ENCODE data around the gene RILPL1. TPM values are rescaled to one million over a fixed set of nuclear protein-coding genes. Genes with fewer than 3 reads are reported as not detected.

RILPL1 gene
- total and polyA plus RNA-seq, 10 of the 15 experiments (the other 5 are each of a cell fraction or from before 2014, with no cell fraction given): 0.05 to 0.61 (median 0.25) TPM

- Histone ChIP-seq H3K9me3 (replicated peaks; ENCODE audit: control insufficient read depth, insufficient read depth, low read length) (no peaks in the 10 kb centered on the region), H3K4me3 (no peak overlapping the region), H3K4me1 (ENCODE audit: control insufficient read depth, insufficient read depth, low read length) (no peaks in the 10 kb centered on the region), H3K79me2 (ENCODE audit: control insufficient read depth, insufficient read depth, low read length) (no peaks in the 10 kb centered on the region), H3K4me2 (ENCODE audit: control insufficient read depth, insufficient read depth) (no peak overlapping the region), H3K36me3 (ENCODE audit: control insufficient read depth in 2 of 2, insufficient read depth in 2 of 2, low read length in 1 of 2) (no peaks in the 10 kb centered on the region), H2AFZ (ENCODE audit: control insufficient read depth, low read depth, low read length) (no peak overlapping the region), H4K20me1 (ENCODE audit: control insufficient read depth, insufficient read depth) (no peaks in the 10 kb centered on the region), H3K9ac (ENCODE audit: control insufficient read depth, insufficient read depth, low read length) (no peak overlapping the region), H3K27me3 (replicated peaks in 1 of 2; ENCODE audit: control insufficient read depth in 2 of 2, insufficient read depth in 2 of 2, low read length in 1 of 2) (no peaks in the 10 kb centered on the region), H3K27ac (ENCODE audit: control insufficient read depth, insufficient read depth) (no peak overlapping the region)
- in situ Hi-C loops (cut with MboI) (no loop called here), intact Hi-C loops (cut with micrococcal nuclease; ENCODE audit: unreplicated experiment) (no loop called here)
- WGBS (ENCODE audit: insufficient coverage, insufficient replicate concordance, low lambda C conversion rate, missing lambda C conversion rate): 98% methylated on average over 7 of the region's 7 CpGs
- no peak for FAIRE-seq
- ATAC-seq: no peak
- ChIA-PET RAD21 (ENCODE audit: unreplicated experiment) (no interaction called here), SMC1A (ENCODE audit: uncharacterized antibody, unreplicated experiment) (interaction anchor here (0.6 kb wide), 1 partner anchor 68 kb away, joined by 3 read pairs; no protein-coding TSS in a partner anchor), CTCF (interaction anchor here (0.6 to 1.6 kb wide), 2 partner anchors 11 to 885 kb away, joined by 3 read pairs; no protein-coding TSS in a partner anchor), POLR2A (interaction anchor here (0.6 kb wide), 1 partner anchor 98 kb away, joined by 6 read pairs; no protein-coding TSS in a partner anchor)
- DNase-seq (ENCODE audit: low read depth, low spot score): no peak
- no TSS peak for BruUV-seq (replicated peaks)
- TF ChIP-seq GABPA (IDR thresholded peaks at IDR 0.05; ENCODE audit: low read depth): no peak
- no peak for TF ChIP-seq EZH2 (IDR thresholded peaks at IDR 0.05; ENCODE audit: borderline replicate concordance, control insufficient read depth, low read depth, low read length)
- TF ChIP-seq TARDBP (IDR thresholded peaks at IDR 0.05; ENCODE audit: borderline replicate concordance): no peak
- TF ChIP-seq, protein P1, sequence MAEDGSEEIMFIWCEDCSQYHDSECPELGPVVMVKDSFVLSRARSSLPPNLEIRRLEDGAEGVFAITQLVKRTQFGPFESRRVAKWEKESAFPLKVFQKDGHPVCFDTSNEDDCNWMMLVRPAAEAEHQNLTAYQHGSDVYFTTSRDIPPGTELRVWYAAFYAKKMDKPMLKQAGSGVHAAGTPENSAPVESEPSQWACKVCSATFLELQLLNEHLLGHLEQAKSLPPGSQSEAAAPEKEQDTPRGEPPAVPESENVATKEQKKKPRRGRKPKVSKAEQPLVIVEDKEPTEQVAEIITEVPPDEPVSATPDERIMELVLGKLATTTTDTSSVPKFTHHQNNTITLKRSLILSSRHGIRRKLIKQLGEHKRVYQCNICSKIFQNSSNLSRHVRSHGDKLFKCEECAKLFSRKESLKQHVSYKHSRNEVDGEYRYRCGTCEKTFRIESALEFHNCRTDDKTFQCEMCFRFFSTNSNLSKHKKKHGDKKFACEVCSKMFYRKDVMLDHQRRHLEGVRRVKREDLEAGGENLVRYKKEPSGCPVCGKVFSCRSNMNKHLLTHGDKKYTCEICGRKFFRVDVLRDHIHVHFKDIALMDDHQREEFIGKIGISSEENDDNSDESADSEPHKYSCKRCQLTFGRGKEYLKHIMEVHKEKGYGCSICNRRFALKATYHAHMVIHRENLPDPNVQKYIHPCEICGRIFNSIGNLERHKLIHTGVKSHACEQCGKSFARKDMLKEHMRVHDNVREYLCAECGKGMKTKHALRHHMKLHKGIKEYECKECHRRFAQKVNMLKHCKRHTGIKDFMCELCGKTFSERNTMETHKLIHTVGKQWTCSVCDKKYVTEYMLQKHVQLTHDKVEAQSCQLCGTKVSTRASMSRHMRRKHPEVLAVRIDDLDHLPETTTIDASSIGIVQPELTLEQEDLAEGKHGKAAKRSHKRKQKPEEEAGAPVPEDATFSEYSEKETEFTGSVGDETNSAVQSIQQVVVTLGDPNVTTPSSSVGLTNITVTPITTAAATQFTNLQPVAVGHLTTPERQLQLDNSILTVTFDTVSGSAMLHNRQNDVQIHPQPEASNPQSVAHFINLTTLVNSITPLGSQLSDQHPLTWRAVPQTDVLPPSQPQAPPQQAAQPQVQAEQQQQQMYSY (CRISPR knock-in tag; IDR thresholded peaks at IDR 0.05): no peak
- TF ChIP-seq, protein P2, sequence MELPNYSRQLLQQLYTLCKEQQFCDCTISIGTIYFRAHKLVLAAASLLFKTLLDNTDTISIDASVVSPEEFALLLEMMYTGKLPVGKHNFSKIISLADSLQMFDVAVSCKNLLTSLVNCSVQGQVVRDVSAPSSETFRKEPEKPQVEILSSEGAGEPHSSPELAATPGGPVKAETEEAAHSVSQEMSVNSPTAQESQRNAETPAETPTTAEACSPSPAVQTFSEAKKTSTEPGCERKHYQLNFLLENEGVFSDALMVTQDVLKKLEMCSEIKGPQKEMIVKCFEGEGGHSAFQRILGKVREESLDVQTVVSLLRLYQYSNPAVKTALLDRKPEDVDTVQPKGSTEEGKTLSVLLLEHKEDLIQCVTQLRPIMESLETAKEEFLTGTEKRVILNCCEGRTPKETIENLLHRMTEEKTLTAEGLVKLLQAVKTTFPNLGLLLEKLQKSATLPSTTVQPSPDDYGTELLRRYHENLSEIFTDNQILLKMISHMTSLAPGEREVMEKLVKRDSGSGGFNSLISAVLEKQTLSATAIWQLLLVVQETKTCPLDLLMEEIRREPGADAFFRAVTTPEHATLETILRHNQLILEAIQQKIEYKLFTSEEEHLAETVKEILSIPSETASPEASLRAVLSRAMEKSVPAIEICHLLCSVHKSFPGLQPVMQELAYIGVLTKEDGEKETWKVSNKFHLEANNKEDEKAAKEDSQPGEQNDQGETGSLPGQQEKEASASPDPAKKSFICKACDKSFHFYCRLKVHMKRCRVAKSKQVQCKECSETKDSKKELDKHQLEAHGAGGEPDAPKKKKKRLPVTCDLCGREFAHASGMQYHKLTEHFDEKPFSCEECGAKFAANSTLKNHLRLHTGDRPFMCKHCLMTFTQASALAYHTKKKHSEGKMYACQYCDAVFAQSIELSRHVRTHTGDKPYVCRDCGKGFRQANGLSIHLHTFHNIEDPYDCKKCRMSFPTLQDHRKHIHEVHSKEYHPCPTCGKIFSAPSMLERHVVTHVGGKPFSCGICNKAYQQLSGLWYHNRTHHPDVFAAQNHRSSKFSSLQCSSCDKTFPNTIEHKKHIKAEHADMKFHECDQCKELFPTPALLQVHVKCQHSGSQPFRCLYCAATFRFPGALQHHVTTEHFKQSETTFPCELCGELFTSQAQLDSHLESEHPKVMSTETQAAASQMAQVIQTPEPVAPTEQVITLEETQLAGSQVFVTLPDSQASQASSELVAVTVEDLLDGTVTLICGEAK (IDR thresholded peaks at IDR 0.05; ENCODE audit: borderline replicate concordance): no peak
- no peak for TF ChIP-seq POLR2AphosphoS2 (IDR thresholded peaks at IDR 0.05; ENCODE audit: low read depth, low read length)
- no peak for TF ChIP-seq NR2F1 (conservative IDR thresholded peaks at IDR 0.05)
- TF ChIP-seq SREBF2 (IDR thresholded peaks at IDR 0.05; ENCODE audit: low read length): no peak
- TF ChIP-seq, protein P3, sequence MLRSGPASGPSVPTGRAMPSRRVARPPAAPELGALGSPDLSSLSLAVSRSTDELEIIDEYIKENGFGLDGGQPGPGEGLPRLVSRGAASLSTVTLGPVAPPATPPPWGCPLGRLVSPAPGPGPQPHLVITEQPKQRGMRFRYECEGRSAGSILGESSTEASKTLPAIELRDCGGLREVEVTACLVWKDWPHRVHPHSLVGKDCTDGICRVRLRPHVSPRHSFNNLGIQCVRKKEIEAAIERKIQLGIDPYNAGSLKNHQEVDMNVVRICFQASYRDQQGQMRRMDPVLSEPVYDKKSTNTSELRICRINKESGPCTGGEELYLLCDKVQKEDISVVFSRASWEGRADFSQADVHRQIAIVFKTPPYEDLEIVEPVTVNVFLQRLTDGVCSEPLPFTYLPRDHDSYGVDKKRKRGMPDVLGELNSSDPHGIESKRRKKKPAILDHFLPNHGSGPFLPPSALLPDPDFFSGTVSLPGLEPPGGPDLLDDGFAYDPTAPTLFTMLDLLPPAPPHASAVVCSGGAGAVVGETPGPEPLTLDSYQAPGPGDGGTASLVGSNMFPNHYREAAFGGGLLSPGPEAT (IDR thresholded peaks at IDR 0.05; ENCODE audit: low read depth): no peak
- no peak for TF ChIP-seq SPI1 (IDR thresholded peaks at IDR 0.05; ENCODE audit: borderline replicate concordance, insufficient read depth, low read depth, low read length)
- no peak for TF ChIP-seq SMAD5 (IDR thresholded peaks at IDR 0.05; ENCODE audit: low read depth)
- no peak for TF ChIP-seq FOXK2 (IDR thresholded peaks at IDR 0.05)
- no peak for TF ChIP-seq BCL3 (IDR thresholded peaks at IDR 0.05; ENCODE audit: borderline replicate concordance, insufficient read depth, low read depth, low read length, poor library complexity, severe bottlenecking)
Observed at GRCh38 chr12:123522164-123522563, 11.4 kb downstream of the RILPL1 start.

All from GM12878 (cell line).